GM23338 (cell line): Measurements from ENCODE around the gene FARS2. TPM values are rescaled to one million over a fixed set of nuclear protein-coding genes. Genes with fewer than 3 reads are reported as not detected.

Source experiments
- ATAC-seq: fragments of 200-7000 bp; cut with Tn5 transposase; 3 replicates; pipeline ENCODE4 v1.9.1; 2020
- DNase-seq: peaks from one replicate; pipeline ENCODE4 v3.0.0-alpha.2; 2015; ENCODE audit warnings: low spot score
- H2AFZ ChIP-seq: fragments of 200-600 bp; sonication (generic); 2 replicates; pipeline ENCODE4 v1.8.0; 2016; ENCODE audit warnings: antibody characterized with exemption, mild to moderate bottlenecking, moderate library complexity
- H3F3A ChIP-seq: fragments of 200-600 bp; sonication (generic); replicated peaks from 2 replicates; pipeline ENCODE4 v1.8.0; 2017; ENCODE audit warnings: antibody characterized with exemption, mixed run types, low read depth
- H3K27ac ChIP-seq: fragments of 200-600 bp; sonication (generic); 2 replicates; pipeline ENCODE4 v1.6.1; 2016; ENCODE audit warnings: low read depth
- H3K27me3 ChIP-seq: fragments of 200-600 bp; sonication (generic); 2 replicates; pipeline ENCODE4 v1.8.0; 2016; ENCODE audit warnings: mild to moderate bottlenecking, mixed run types, moderate library complexity; ENCODE audit not compliant: insufficient read depth
- H3K36me3 ChIP-seq: fragments of 200-600 bp; sonication (generic); 2 replicates; pipeline ENCODE4 v1.8.0; 2016; ENCODE audit warnings: mild to moderate bottlenecking; ENCODE audit not compliant: insufficient read depth
- H3K4me1 ChIP-seq: fragments of 200-600 bp; sonication (generic); 2 replicates; pipeline ENCODE4 v1.8.0; 2016; ENCODE audit warnings: mild to moderate bottlenecking, moderate library complexity; ENCODE audit not compliant: insufficient read depth
- H3K4me2 ChIP-seq: fragments of 200-600 bp; sonication (generic); 2 replicates; pipeline ENCODE4 v1.7.1; 2017; ENCODE audit warnings: mixed run types
- H3K4me3 ChIP-seq: fragments of 200-600 bp; sonication (generic); 2 replicates; pipeline ENCODE4 v1.6.1; 2016; ENCODE audit warnings: mixed run types
- H3K79me2 ChIP-seq: fragments of 200-600 bp; sonication (generic); replicated peaks from 2 replicates; pipeline ENCODE4 v1.8.0; 2017; ENCODE audit warnings: mild to moderate bottlenecking; ENCODE audit not compliant: insufficient read depth
- H3K9me2 ChIP-seq: fragments of 200-600 bp; sonication (generic); 2 replicates; pipeline ENCODE4 v1.8.0; 2017; ENCODE audit not compliant: insufficient read depth
- H4K20me1 ChIP-seq: fragments of 200-600 bp; sonication (generic); replicated peaks from 2 replicates; pipeline ENCODE4 v1.8.0; 2017; ENCODE audit warnings: mild to moderate bottlenecking; ENCODE audit not compliant: insufficient read depth
- H3K27ac Mint-ChIP-seq: 2 replicates; pipeline ENCODE4 v1.8.0; 2020; ENCODE audit warnings: inconsistent platforms, mild to moderate bottlenecking, moderate library complexity, mixed read lengths
- H3K27me3 Mint-ChIP-seq: 3 replicates; pipeline ENCODE4 v1.8.0; 2022; ENCODE audit warnings: low read depth, mild to moderate bottlenecking, moderate library complexity, mixed read lengths, inconsistent platforms; ENCODE audit not compliant: insufficient read depth, poor library complexity
- H3K36me3 Mint-ChIP-seq: 3 replicates; pipeline ENCODE4 v1.8.0; 2021; ENCODE audit warnings: low read depth, mild to moderate bottlenecking, inconsistent platforms, moderate library complexity, mixed read lengths
- H3K4me1 Mint-ChIP-seq: 3 replicates; pipeline ENCODE4 v1.8.0; 2020; ENCODE audit warnings: mild to moderate bottlenecking, inconsistent platforms, mixed read lengths
- H3K4me3 Mint-ChIP-seq: 3 replicates; pipeline ENCODE4 v1.8.0; 2021; ENCODE audit warnings: moderate library complexity, mild to moderate bottlenecking, inconsistent platforms, mixed read lengths
- H3K9me3 Mint-ChIP-seq: 3 replicates; pipeline ENCODE4 v1.8.0; 2020; ENCODE audit warnings: moderate library complexity, mild to moderate bottlenecking, inconsistent platforms, mixed read lengths
- CREB1 ChIP-seq: fragments of 250-450 bp; sonication (Bioruptor Pico); IDR thresholded peaks from 2 replicates; pipeline ENCODE4 v1.5.0; 2020; ENCODE audit warnings: low read depth, mild to moderate bottlenecking, moderate library complexity
- CTCF ChIP-seq, 2 experiments: fragments of 200-600 bp in 1 of 2; sonication (generic) in 1 of 2; conservative IDR thresholded peaks; 2 replicates each; pipeline versions ENCODE4 v1.5.1 to v1.6.1; 2016 to 2017; ENCODE audit warnings: antibody characterized with exemption in 2 of 2, low read depth in 2 of 2, mild to moderate bottlenecking in 2 of 2, moderate library complexity in 1 of 2
- ETS1 ChIP-seq: IDR thresholded peaks from 2 replicates; pipeline ENCODE4 v1.6.1; 2016; ENCODE audit warnings: antibody characterized with exemption
- EZH2 ChIP-seq: fragments of 200-600 bp; sonication (generic); IDR thresholded peaks from one replicate; pipeline ENCODE4 v1.8.0; 2017; ENCODE audit warnings: antibody characterized with exemption, mild to moderate bottlenecking, low read depth; ENCODE audit not compliant: unreplicated experiment
- EZH2phosphoT487 ChIP-seq: fragments of 200-600 bp; sonication (generic); IDR thresholded peaks from one replicate; pipeline ENCODE4 v1.8.1; 2018; ENCODE audit warnings: antibody characterized with exemption; ENCODE audit not compliant: unreplicated experiment
- JUNB ChIP-seq: IDR thresholded peaks from one replicate; pipeline ENCODE4 v1.6.1; 2016; ENCODE audit warnings: antibody characterized with exemption; ENCODE audit not compliant: unreplicated experiment
- NANOG ChIP-seq: IDR thresholded peaks from 2 replicates; pipeline ENCODE4 v1.6.1; 2016; ENCODE audit warnings: antibody characterized with exemption, borderline replicate concordance
- POLR2AphosphoS5 ChIP-seq: IDR thresholded peaks from 2 replicates; pipeline ENCODE4 v1.6.1; 2016; ENCODE audit warnings: antibody characterized with exemption, low read depth
- STAT1 ChIP-seq: IDR thresholded peaks from one replicate; pipeline ENCODE4 v1.6.1; 2016; ENCODE audit warnings: antibody characterized with exemption; ENCODE audit not compliant: unreplicated experiment
- ZNF331 ChIP-seq: fragments of 250-450 bp; sonication (Bioruptor Pico); IDR thresholded peaks from 2 replicates; pipeline ENCODE4 v1.5.0; 2020; ENCODE audit warnings: low read depth, mild to moderate bottlenecking, moderate library complexity
- ZNF462 ChIP-seq: fragments of 250-450 bp; sonication (Bioruptor Pico); IDR thresholded peaks from 2 replicates; pipeline ENCODE4 v1.5.0; 2020; ENCODE audit warnings: mild to moderate bottlenecking, moderate library complexity
- polyA plus RNA-seq: library from polyadenylated mRNA; unstranded; fragments of >200 nt; fragmentation: Nextera tagmentation; extraction: Ambion mirVana; gene quantifications from 2 replicates; pipeline ENCODE4 v1.2.1, GENCODE V29; 2016
- total RNA-seq: library from RNA; depleted of rRNA; stranded (reverse); fragments of >200 nt; shearing (Covaris generic); gene quantifications from 2 replicates; pipeline ENCODE4 v1.2.3, GENCODE V29; 2014

The FARS2 gene
- total and polyA plus RNA-seq, 2 experiments from 2014 or later, result 7.6 to 19.0 TPM

DNA sequence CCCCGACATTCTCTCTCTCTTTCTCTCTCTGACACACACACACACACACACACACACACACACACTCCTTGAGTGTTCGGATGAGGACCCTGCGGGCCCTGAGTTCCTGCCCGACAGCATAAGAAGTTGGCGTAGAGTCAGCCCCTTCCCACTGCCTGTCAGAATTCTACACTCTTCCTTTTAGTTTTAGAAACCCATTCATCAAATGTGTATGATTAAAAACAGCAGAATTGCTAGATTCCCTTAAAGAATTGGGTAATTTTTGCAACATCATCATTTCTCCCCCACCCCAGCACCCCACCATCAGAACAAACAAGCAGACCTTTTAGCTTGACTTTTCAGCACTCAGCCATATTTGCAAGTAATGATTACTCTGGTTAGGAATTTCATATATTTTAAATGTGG is 322.8 kb downstream of the FARS2 start (continued):
- no peak for TF ChIP-seq ZNF462 (CRISPR knock-in tag)
- TF ChIP-seq EZH2phosphoT487, result no peak
- TF ChIP-seq STAT1, result no peak

GRCh38 chr6:5587648-5588047 is 326.3 kb downstream of the FARS2 start:
- no peak for ATAC-seq
- Histone ChIP-seq H3K79me2 (no peaks in the 10 kb centered on the region), H4K20me1 (no peaks in the 10 kb centered on the region), H3K27me3 (no peaks in the 10 kb centered on the region), H3K4me3 (no peak overlapping the region), H3K4me1 (no peaks in the 10 kb centered on the region), H3F3A (no peaks in the 10 kb centered on the region), H3K36me3 (0 out of 2 replicates have a peak, but pooled peaks cover 2% of the 10 kb centered on the region), H2AFZ (no peak overlapping the region), H3K4me2 (no peak overlapping the region), H3K9me2 (no peaks in the 10 kb centered on the region), H3K27ac (no peak overlapping the region)
- Mint-ChIP-seq H3K9me3 (peaks cover 10% of the 10 kb centered on the region; the same call in 2 of the 3 replicates), H3K4me3 (no peak overlapping the region), H3K4me1 (peaks cover 6% of the 10 kb centered on the region; the same call in 1 of the 3 replicates), H3K36me3 (peaks cover 9% of the 10 kb centered on the region; the same call in 2 of the 3 replicates), H3K27me3 (no peaks in the 10 kb centered on the region), H3K27ac (no peak overlapping the region)
- no peak for DNase-seq
- no peak for TF ChIP-seq NANOG
- TF ChIP-seq EZH2phosphoT487, result no peak
- no peak for TF ChIP-seq JUNB
- TF ChIP-seq CTCF (conservative IDR thresholded peaks at IDR 0.05; ENCODE audit: low read depth in 2 of 2), result no peak
- no peak for TF ChIP-seq ETS1
- no peak for TF ChIP-seq CREB1
- no peak for TF ChIP-seq POLR2AphosphoS5
- TF ChIP-seq ZNF331 (CRISPR knock-in tag), result no peak
- TF ChIP-seq EZH2, result no peak
